SK-N-SH (cell line): ENCODE results near the gene PSTPIP1. TPM values are rescaled to one million over a fixed set of nuclear protein-coding genes. Genes with fewer than 3 reads are reported as not detected.

ENCODE experiments used
- CTCF ChIA-PET: fragments of 300-600, 350-600 bp; formaldehyde crosslinking; extraction: SDS; loops from one replicate; lab custom pipeline; 2021; lab: Yijun Ruan, JAX
- POLR2A ChIA-PET: fragments of 350-600 bp; sonication (Branson Sonifier 250); formaldehyde crosslinking; extraction: SDS; loops from one replicate; lab custom pipeline; 2020; ENCODE audit warnings: antibody characterized with exemption, inconsistent platforms; lab: Yijun Ruan, JAX
- DNase-seq: peaks from one replicate; pipeline ENCODE4 v3.0.0; 2012
- H2AFZ ChIP-seq: fragments of 200-600 bp; sonication (generic); 2 replicates; pipeline ENCODE4 v1.8.1; 2016; ENCODE audit warnings: antibody characterized with exemption, mild to moderate bottlenecking, low read depth
- H3F3A ChIP-seq: fragments of 200-600 bp; sonication (generic); replicated peaks from 2 replicates; pipeline ENCODE3; 2016; ENCODE audit warnings: antibody characterized with exemption, mild to moderate bottlenecking; ENCODE audit not compliant: insufficient read depth
- H3K27ac ChIP-seq, 2 experiments: fragments of 200-500 bp in 1 of 2; fragments of 200-600 bp in 1 of 2; sonication (Bioruptor generic) in 1 of 2; sonication (generic), shearing (Covaris generic) in 1 of 2; 2 replicates each; pipeline versions ENCODE4 v1.5.1 to v1.6.1; 2014 to 2016; ENCODE audit warnings: low read depth in 2 of 2, inconsistent platforms in 1 of 2, low read length in 1 of 2, mild to moderate bottlenecking in 1 of 2, mixed read lengths in 1 of 2
- H3K27me3 ChIP-seq: fragments of 200-600 bp; sonication (generic), shearing (Covaris generic); 2 replicates; pipeline ENCODE4 v1.6.1; 2016; ENCODE audit warnings: mixed run types; ENCODE audit not compliant: insufficient read depth
- H3K36me3 ChIP-seq, 2 experiments: fragments of 200-500 bp in 1 of 2; fragments of 200-600 bp in 1 of 2; sonication (Bioruptor generic) in 1 of 2; sonication (generic) in 1 of 2; replicated peaks in 1 of 2; 2 replicates each; pipeline versions ENCODE3 to v1.5.1; 2014 to 2016; ENCODE audit warnings: low read length in 1 of 2, mild to moderate bottlenecking in 1 of 2; ENCODE audit not compliant: insufficient read depth in 2 of 2, control insufficient read depth in 1 of 2
- H3K4me1 ChIP-seq, 2 experiments: fragments of 200-500 bp in 1 of 2; fragments of 200-600 bp in 1 of 2; sonication (Bioruptor generic) in 1 of 2; sonication (generic), shearing (Covaris generic) in 1 of 2; 2 replicates each; pipeline versions ENCODE4 v1.5.1 to v1.6.1; 2014 to 2016; ENCODE audit warnings: low read depth in 1 of 2, low read length in 1 of 2, mixed run types in 1 of 2; ENCODE audit not compliant: insufficient read depth in 2 of 2, control insufficient read depth in 1 of 2
- H3K4me2 ChIP-seq: fragments of 200-600 bp; sonication (generic), shearing (Covaris generic); 2 replicates; pipeline ENCODE4 v1.6.1; 2017; ENCODE audit warnings: mixed run types
- H3K4me3 ChIP-seq, 2 experiments: fragments of 200-500 bp in 1 of 2; fragments of 200-600 bp in 1 of 2; sonication (Bioruptor generic) in 1 of 2; sonication (generic), shearing (Covaris generic) in 1 of 2; 2 replicates each; pipeline versions ENCODE4 v1.5.1 to v1.8.1; 2014 to 2016; ENCODE audit warnings: low read depth in 2 of 2, inconsistent platforms in 1 of 2, low read length in 1 of 2, mild to moderate bottlenecking in 1 of 2, mixed read lengths in 1 of 2, moderate library complexity in 1 of 2
- H3K79me2 ChIP-seq: fragments of 200-600 bp; sonication (generic); 2 replicates; pipeline ENCODE4 v1.8.1; 2017; ENCODE audit warnings: mild to moderate bottlenecking; ENCODE audit not compliant: insufficient read depth
- H3K9ac ChIP-seq: fragments of 200-600 bp; sonication (generic); 2 replicates; pipeline ENCODE4 v1.6.1; 2017; ENCODE audit warnings: mixed run types
- H3K9me2 ChIP-seq: fragments of 200-600 bp; sonication (generic); 2 replicates; pipeline ENCODE4 v1.6.1; 2017; ENCODE audit warnings: mixed run types
- H3K9me3 ChIP-seq: fragments of 200-600 bp; sonication (generic); 2 replicates; pipeline ENCODE4 v1.6.1; 2017; ENCODE audit warnings: mixed run types, mild to moderate bottlenecking, moderate library complexity
- H4K20me1 ChIP-seq: fragments of 200-600 bp; sonication (generic); 2 replicates; pipeline ENCODE4 v1.6.1; 2017; ENCODE audit warnings: mild to moderate bottlenecking, mixed run types; ENCODE audit not compliant: insufficient read depth
- EZH2phosphoT487 ChIP-seq: fragments of 200-600 bp; sonication (generic); IDR thresholded peaks from 2 replicates; pipeline ENCODE4 v1.6.1; 2017; ENCODE audit warnings: low read depth, mixed run types, mild to moderate bottlenecking, antibody characterized with exemption, moderate library complexity, borderline replicate concordance
- MXI1 ChIP-seq: IDR thresholded peaks from 2 replicates; pipeline ENCODE4 v1.6.1; 2012; ENCODE audit warnings: mild to moderate bottlenecking, low read depth, low read length, improper control_type of control experiment
- RAD21 ChIP-seq: IDR thresholded peaks from 2 replicates; pipeline ENCODE4 v1.6.1; 2012; ENCODE audit warnings: mild to moderate bottlenecking, low read length
- RXRA ChIP-seq: IDR thresholded peaks from 2 replicates; pipeline ENCODE4 v1.4.0; 2012; ENCODE audit warnings: low read depth, mild to moderate bottlenecking, borderline replicate concordance
- SMC3 ChIP-seq: IDR thresholded peaks from 2 replicates; pipeline ENCODE4 v1.6.1; 2012; ENCODE audit warnings: low read depth, low read length, improper control_type of control experiment
- TCF12 ChIP-seq: IDR thresholded peaks from 2 replicates; pipeline ENCODE4 v1.4.0; 2012
- TEAD4 ChIP-seq: IDR thresholded peaks from 2 replicates; pipeline ENCODE4 v1.4.0; 2012; ENCODE audit warnings: mild to moderate bottlenecking, borderline replicate concordance; ENCODE audit not compliant: insufficient read depth
- YY1 ChIP-seq: IDR thresholded peaks from 2 replicates; pipeline ENCODE4 v1.4.0; 2012; ENCODE audit warnings: low read depth, mild to moderate bottlenecking
- WGBS: methylation state at CpG from one replicate; pipeline ENCODE4 v1.1.6; 2017; ENCODE audit warnings: low lambda C conversion rate; 5-methylcytosine and 5-hydroxymethylcytosine counted together
- polyA plus RNA-seq, 3 experiments: library from polyadenylated mRNA; depleted of rRNA; stranded (reverse); fragments of >200 nt; gene quantifications; 2 replicates each; pipeline ENCODE4 v1.2.3, GENCODE V29; 2012
- TF ChIP-seq, protein P1 (sequence below): fragments of 150-350 bp; IDR thresholded peaks from 2 replicates; pipeline ENCODE4 v1.6.1; 2017; ENCODE audit warnings: antibody characterized with exemption, low read length, low read depth, borderline replicate concordance
- TF ChIP-seq, protein P2 (sequence below): IDR thresholded peaks from 2 replicates; pipeline ENCODE4 v1.6.1; 2012; ENCODE audit warnings: mild to moderate bottlenecking, low read depth, low read length, moderate library complexity
- TF ChIP-seq, protein P3 (sequence below): IDR thresholded peaks from 2 replicates; pipeline ENCODE4 v1.4.0; 2012; ENCODE audit warnings: low read depth, borderline replicate concordance

The PSTPIP1 gene
- polyA plus RNA-seq, 1 of the 3 experiments (the other 2 are of a cell fraction) = 0.69 TPM

DNA sequence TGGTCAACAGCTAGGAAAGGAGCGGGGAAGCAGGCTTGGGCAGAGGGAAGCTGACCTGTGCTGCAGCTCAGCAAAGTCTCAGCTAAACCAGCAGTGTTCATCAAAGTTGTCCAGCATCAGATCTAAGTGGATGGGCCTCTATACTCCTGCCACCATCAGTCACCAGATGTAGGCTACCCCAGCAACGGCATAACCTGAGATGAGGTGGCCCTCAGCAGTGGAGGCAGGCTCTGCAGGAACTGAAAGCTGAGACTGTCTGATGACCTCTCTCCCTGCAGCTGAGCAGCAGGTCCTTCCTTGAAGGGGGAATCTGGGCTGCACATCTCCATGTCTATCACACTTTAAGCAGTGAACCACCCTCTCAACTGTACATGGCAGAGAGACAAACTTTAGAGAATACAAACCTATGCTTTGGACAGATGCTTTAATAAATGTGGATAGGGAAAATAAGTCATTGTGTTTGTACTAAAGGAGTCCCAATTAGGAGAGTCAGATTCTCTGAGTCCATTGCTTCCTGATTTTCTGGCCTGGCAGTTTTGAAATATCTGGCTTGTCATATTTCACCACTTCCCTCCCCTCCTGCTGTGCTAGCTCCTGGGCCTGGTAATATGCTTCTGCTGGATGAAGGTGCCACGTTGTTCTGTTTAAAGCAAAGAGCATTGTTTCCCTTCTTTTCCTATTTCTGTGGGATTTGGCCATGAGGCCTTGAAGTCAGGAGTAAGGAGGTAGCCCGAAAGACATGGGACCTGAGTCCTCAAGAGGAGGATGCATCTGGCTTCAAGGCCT lies 11.1 kb upstream of the PSTPIP1 start:
- Histone ChIP-seq H3K4me1 (peaks cover 0 to 3% of the 10 kb centered on the region in 2 experiments; a peak in 1 of 4 replicates), H4K20me1 (no peaks in the 10 kb centered on the region), H3K9me2 (no peaks in the 10 kb centered on the region), H3K9ac (no peak overlapping the region), H3K36me3 (no peaks in the 10 kb centered on the region), H3K27me3 (no peaks in the 10 kb centered on the region), H3K27ac (no peak overlapping the region), H3F3A (no peaks in the 10 kb centered on the region), H3K79me2 (no peaks in the 10 kb centered on the region), H2AFZ (no peak overlapping the region), H3K9me3 (no peaks in the 10 kb centered on the region), H3K4me2 (no peak overlapping the region), H3K4me3 (no peak overlapping the region)
- DNase-seq = no peak
- POLR2A ChIA-PET = no interaction called here
- TF ChIP-seq, protein P1, sequence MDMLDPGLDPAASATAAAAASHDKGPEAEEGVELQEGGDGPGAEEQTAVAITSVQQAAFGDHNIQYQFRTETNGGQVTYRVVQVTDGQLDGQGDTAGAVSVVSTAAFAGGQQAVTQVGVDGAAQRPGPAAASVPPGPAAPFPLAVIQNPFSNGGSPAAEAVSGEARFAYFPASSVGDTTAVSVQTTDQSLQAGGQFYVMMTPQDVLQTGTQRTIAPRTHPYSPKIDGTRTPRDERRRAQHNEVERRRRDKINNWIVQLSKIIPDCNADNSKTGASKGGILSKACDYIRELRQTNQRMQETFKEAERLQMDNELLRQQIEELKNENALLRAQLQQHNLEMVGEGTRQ = no peak
- TF ChIP-seq MXI1 (no peak), SMC3 (no peak), TCF12 (no peak), YY1 (no peak), RXRA (no peak)
- WGBS = 79% methylated on average over 4 of the region's 4 CpGs
- CTCF ChIA-PET = no interaction called here

DNA sequence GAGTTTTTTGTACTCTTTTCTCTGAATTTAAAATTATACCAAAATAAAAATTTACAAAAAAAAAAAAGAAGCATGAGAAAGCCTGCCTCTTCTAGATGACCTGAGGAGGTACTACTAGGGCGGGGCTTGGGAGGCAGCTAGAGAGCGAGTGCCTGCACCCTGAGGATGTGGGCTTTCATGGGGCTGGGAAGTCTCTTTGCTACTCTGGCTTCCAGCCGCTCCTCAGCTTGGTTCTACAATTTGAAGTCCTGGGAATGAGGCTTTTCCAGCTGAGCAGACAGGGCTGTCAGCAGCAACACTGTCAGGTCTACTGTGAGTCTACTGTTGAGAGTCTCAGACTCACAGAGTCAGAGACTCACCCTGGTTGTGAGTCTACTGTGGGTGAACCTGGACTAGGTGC lies 8.2 kb upstream of the PSTPIP1 start:
- Histone ChIP-seq H4K20me1 (no peaks in the 10 kb centered on the region), H3K9ac (no peak overlapping the region), H3K79me2 (no peaks in the 10 kb centered on the region), H3K9me2 (no peaks in the 10 kb centered on the region), H3F3A (no peaks in the 10 kb centered on the region), H3K27me3 (no peaks in the 10 kb centered on the region), H3K4me2 (no peak overlapping the region), H3K36me3 (no peaks in the 10 kb centered on the region), H3K27ac (no peak overlapping the region), H2AFZ (no peak overlapping the region), H3K4me1 (peaks cover 0 to 3% of the 10 kb centered on the region in 2 experiments; a peak in 1 of 4 replicates), H3K4me3 (no peak overlapping the region), H3K9me3 (no peaks in the 10 kb centered on the region)
- CTCF ChIA-PET = no interaction called here
- TF ChIP-seq TCF12 = no peak
- no peak for TF ChIP-seq RAD21
- TF ChIP-seq EZH2phosphoT487 = no peak
- TF ChIP-seq, protein P2, sequence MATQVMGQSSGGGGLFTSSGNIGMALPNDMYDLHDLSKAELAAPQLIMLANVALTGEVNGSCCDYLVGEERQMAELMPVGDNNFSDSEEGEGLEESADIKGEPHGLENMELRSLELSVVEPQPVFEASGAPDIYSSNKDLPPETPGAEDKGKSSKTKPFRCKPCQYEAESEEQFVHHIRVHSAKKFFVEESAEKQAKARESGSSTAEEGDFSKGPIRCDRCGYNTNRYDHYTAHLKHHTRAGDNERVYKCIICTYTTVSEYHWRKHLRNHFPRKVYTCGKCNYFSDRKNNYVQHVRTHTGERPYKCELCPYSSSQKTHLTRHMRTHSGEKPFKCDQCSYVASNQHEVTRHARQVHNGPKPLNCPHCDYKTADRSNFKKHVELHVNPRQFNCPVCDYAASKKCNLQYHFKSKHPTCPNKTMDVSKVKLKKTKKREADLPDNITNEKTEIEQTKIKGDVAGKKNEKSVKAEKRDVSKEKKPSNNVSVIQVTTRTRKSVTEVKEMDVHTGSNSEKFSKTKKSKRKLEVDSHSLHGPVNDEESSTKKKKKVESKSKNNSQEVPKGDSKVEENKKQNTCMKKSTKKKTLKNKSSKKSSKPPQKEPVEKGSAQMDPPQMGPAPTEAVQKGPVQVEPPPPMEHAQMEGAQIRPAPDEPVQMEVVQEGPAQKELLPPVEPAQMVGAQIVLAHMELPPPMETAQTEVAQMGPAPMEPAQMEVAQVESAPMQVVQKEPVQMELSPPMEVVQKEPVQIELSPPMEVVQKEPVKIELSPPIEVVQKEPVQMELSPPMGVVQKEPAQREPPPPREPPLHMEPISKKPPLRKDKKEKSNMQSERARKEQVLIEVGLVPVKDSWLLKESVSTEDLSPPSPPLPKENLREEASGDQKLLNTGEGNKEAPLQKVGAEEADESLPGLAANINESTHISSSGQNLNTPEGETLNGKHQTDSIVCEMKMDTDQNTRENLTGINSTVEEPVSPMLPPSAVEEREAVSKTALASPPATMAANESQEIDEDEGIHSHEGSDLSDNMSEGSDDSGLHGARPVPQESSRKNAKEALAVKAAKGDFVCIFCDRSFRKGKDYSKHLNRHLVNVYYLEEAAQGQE = no peak
- TF ChIP-seq, protein P3, sequence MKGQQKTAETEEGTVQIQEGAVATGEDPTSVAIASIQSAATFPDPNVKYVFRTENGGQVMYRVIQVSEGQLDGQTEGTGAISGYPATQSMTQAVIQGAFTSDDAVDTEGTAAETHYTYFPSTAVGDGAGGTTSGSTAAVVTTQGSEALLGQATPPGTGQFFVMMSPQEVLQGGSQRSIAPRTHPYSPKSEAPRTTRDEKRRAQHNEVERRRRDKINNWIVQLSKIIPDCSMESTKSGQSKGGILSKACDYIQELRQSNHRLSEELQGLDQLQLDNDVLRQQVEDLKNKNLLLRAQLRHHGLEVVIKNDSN = no peak
- no peak for TF ChIP-seq TEAD4
- DNase-seq = no peak
- WGBS = 87% methylated on average over 2 of the region's 3 CpGs
- POLR2A ChIA-PET = no interaction called here
